Thyroid gland (tissue), 4 donors: ENCODE data around the gene PGM5.

Experiments used
- CTCF ChIP-seq, 6 experiments: fragments of 200-600 bp in 3 of 6; fragments of 450-650 bp in 3 of 6; sonication (generic) in 3 of 6; IDR thresholded peaks; one replicate each; pipeline ENCODE4 v1.5.1; 2016 to 2019; ENCODE audit warnings: antibody characterized with exemption in 6 of 6, mild to moderate bottlenecking in 2 of 6, inconsistent platforms in 1 of 6, moderate library complexity in 1 of 6
- POLR2A ChIP-seq, 2 donors: fragments of 450-650 bp; IDR thresholded peaks; one replicate each; pipeline ENCODE4 v1.6.1; 2017; ENCODE audit warnings: antibody characterized with exemption in 2 of 2, mild to moderate bottlenecking in 2 of 2, moderate library complexity in 1 of 2

GRCh38 chr9:68522954-68523353 is 166.5 kb downstream of the PGM5 start:
- no peak for TF ChIP-seq CTCF (IDR thresholded peaks at IDR 0.05)
- TF ChIP-seq POLR2A (IDR thresholded peaks at IDR 0.05) = no peak
